SK-N-SH treated with all-trans-retinoic acid at 6 μM for 48 hours (cell line): Measurements from ENCODE around the gene DYNC2I2.
"Not testable (repeated sequence)": the region's sequence is repeated elsewhere in the genome, so short reads cannot be mapped to it uniquely, and the experiment has no call there.

ENCODE experiments used
- ATAC-seq: fragments of 200-7000 bp; cut with Tn5 transposase; 3 replicates; pipeline ENCODE4 v1.9.1; 2020; ENCODE audit warnings: mild to moderate bottlenecking, moderate library complexity
- BACH2 ChIP-seq: fragments of 250-450 bp; sonication (Bioruptor Pico); IDR thresholded peaks from 2 replicates; pipeline ENCODE4 v1.9.0; 2021; ENCODE audit warnings: mild to moderate bottlenecking, borderline replicate concordance
- CREB5 ChIP-seq: fragments of 250-450 bp; sonication (Bioruptor Pico); IDR thresholded peaks from 2 replicates; pipeline ENCODE4 v1.5.1; 2020; ENCODE audit warnings: low read depth, mild to moderate bottlenecking, moderate library complexity
- CSRNP3 ChIP-seq: fragments of 250-450 bp; sonication (Bioruptor Pico); IDR thresholded peaks from 2 replicates; pipeline ENCODE4 v1.5.1; 2021; ENCODE audit warnings: mild to moderate bottlenecking, moderate library complexity
- ESRRG ChIP-seq: fragments of 250-450 bp; sonication (Bioruptor Pico); IDR thresholded peaks from 2 replicates; pipeline ENCODE4 v1.6.1; 2021; ENCODE audit warnings: mild to moderate bottlenecking
- GLIS3 ChIP-seq: fragments of 250-450 bp; sonication (Bioruptor Pico); IDR thresholded peaks from 2 replicates; pipeline ENCODE4 v1.5.0; 2020; ENCODE audit warnings: mild to moderate bottlenecking, moderate library complexity
- ISL1 ChIP-seq: fragments of 250-450 bp; sonication (Bioruptor Pico); IDR thresholded peaks from 2 replicates; pipeline ENCODE4 v2.1.2; 2022; ENCODE audit warnings: mild to moderate bottlenecking, moderate library complexity
- PATZ1 ChIP-seq: fragments of 250-450 bp; sonication (Bioruptor Pico); IDR thresholded peaks from 2 replicates; pipeline ENCODE4 v1.8.0; 2020; ENCODE audit warnings: mild to moderate bottlenecking, moderate library complexity, borderline replicate concordance
- POU6F1 ChIP-seq: fragments of 250-450 bp; sonication (Bioruptor Pico); IDR thresholded peaks from 2 replicates; pipeline ENCODE4 v1.8.0; 2021; ENCODE audit warnings: low read depth, mild to moderate bottlenecking, moderate library complexity, borderline replicate concordance
- RARB ChIP-seq: fragments of 250-450 bp; sonication (Bioruptor Pico); IDR thresholded peaks from 2 replicates; pipeline ENCODE4 v1.8.0; 2021; ENCODE audit warnings: mild to moderate bottlenecking, moderate library complexity
- SNAI2 ChIP-seq: fragments of 250-450 bp; sonication (Bioruptor Pico); IDR thresholded peaks from 2 replicates; pipeline ENCODE4 v1.5.0; 2020; ENCODE audit warnings: mild to moderate bottlenecking, moderate library complexity
- TSHZ2 ChIP-seq: fragments of 250-450 bp; sonication (Bioruptor Pico); IDR thresholded peaks from 2 replicates; pipeline ENCODE4 v1.5.0; 2020; ENCODE audit warnings: mild to moderate bottlenecking, moderate library complexity
- ZFP30 ChIP-seq: fragments of 450-650 bp; formaldehyde crosslinking; IDR thresholded peaks from 2 replicates; pipeline ENCODE4 v1.5.0; 2022; ENCODE audit warnings: mild to moderate bottlenecking, moderate library complexity
- ZNF565 ChIP-seq: fragments of 450-650 bp; formaldehyde crosslinking; conservative IDR thresholded peaks from 2 replicates; pipeline ENCODE4 v1.5.0; 2020; ENCODE audit warnings: low read depth, mild to moderate bottlenecking, moderate library complexity
- ZNF70 ChIP-seq: fragments of 450-650 bp; formaldehyde crosslinking; IDR thresholded peaks from 2 replicates; pipeline ENCODE4 v1.5.0; 2020; ENCODE audit warnings: mild to moderate bottlenecking, moderate library complexity
- ZNF8 ChIP-seq: fragments of 450-650 bp; formaldehyde crosslinking; IDR thresholded peaks from 2 replicates; pipeline ENCODE4 v1.5.0; 2020; ENCODE audit warnings: mild to moderate bottlenecking, moderate library complexity

The DYNC2I2 gene

GRCh38 chr9:128701227-128701854, 44.7 kb upstream of the DYNC2I2 start:
- TF ChIP-seq ISL1 (CRISPR knock-in tag) (no peak), ESRRG (CRISPR knock-in tag) (no peak), TSHZ2 (CRISPR knock-in tag) (no peak), ZNF8 (CRISPR knock-in tag) (no peak), CSRNP3 (no peak), RARB (CRISPR knock-in tag) (no peak), GLIS3 (no peak), ZNF565 (CRISPR knock-in tag) (no peak), ZFP30 (CRISPR knock-in tag) (no peak)
- ATAC-seq = no peak

DNA sequence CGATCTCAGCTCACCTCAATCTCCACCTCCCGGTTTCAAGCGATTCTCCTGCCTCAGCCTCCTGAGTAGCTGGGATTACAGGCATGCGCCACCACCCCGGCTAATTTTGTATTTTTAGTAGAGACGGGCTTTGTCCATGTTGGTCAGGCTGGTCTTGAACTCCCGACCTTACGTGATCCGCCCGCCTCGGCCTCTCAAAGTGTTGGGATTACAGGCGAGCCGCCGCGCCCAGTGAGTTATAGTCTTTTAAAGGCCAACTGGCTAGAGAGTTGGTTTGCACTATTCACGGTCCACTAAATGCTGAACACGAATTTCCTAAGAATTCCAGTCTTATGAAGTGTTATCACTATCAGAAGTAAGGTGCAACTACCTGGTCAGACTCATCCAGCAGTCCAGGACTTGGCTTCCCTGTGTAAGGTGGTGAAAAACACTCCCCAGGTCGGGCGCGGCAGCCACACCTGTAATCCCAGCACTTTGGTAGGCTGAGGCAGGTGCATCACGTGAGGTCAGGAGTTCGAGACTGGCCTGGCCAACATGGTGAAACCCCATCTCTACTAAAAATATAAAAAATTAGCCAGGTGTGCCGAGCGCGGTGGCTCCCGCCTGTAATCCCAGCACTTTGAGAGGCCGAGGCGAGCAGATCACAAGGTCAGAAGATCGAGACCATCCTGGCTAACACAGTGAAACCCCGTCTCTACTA, 42.6 kb upstream of the DYNC2I2 start:
- not testable (repeated sequence) for ATAC-seq

DNA sequence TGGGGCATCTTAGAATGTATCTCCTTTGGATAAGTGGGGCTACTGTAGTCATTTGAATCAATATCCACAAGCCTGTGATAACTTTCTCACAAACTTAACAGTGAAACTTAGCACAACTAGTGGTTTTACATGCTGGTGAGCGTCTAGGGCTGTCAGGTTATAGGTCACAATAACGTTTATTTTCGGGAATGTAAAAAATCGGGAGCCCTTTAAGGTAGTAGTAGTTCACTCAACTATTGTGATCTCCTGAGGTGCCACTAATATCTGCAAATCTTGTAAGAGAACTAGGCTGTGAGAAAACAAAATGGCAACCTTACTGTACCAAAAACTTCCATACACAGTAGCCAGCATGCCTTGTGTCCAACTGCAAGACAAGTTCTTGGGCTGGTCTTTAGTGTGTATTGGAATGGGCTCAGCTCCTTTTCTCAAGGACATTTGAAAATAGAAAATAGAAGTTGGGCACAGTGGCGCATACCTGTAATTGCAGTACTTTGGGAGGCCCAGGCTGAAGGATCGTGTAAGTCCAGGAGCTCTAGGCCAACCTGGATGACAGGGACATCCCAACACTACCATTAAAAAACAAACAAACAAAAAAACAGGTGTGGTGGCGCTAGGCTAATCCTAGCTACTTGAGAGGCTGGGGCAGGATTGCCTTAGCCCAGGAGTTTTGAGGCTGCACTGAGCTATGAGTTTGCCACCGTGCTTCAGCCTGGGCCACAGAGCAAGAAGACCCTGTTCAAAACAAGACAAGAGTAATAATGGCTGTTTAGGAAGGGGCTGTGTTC, 40.5 kb upstream of the DYNC2I2 start:
- TF ChIP-seq POU6F1 (CRISPR knock-in tag) = no peak

GRCh38 chr9:128694344-128694743, 37.7 kb upstream of the DYNC2I2 start:
- no peak for ATAC-seq
- TF ChIP-seq GLIS3 (no peak), ZNF70 (no peak), PATZ1 (CRISPR knock-in tag) (no peak), SNAI2 (CRISPR knock-in tag) (no peak), BACH2 (no peak), POU6F1 (CRISPR knock-in tag) (no peak), CREB5 (CRISPR knock-in tag) (no peak)

More for the DNA sequence above, 40.5 kb upstream of the DYNC2I2 start:
- ATAC-seq = peak; percentile 13; the same call in 1 of the 3 replicates

GRCh38 chr9:128693738-128694137, 37.1 kb upstream of the DYNC2I2 start:
- ATAC-seq = not testable (repeated sequence)
